ENCODE measurements around the gene ZNF138.

The ZNF138 gene

GRCh38 chr7:64875658-64876406 lies 81.6 kb downstream of the ZNF138 start:
- no peak for DNase-seq (ENCODE audit: low read depth)

GRCh38 chr7:64876792-64877713 lies 82.8 kb downstream of the ZNF138 start:
- DNase-seq (ENCODE audit: low read depth) = no peak

- no peak for DNase-seq (ENCODE audit: low read depth)
These were observed 83.7 kb downstream of the ZNF138 start for GRCh38 chr7:64877714-64878610.

- DNase-seq (ENCODE audit: low read depth) = no peak
These were observed 84.5 kb downstream of the ZNF138 start for GRCh38 chr7:64878684-64879083.

GRCh38 chr7:64879086-64879730 lies 85.0 kb downstream of the ZNF138 start:
- DNase-seq (ENCODE audit: low read depth) = no peak

GRCh38 chr7:64879800-64880199 lies 85.6 kb downstream of the ZNF138 start:
- DNase-seq (ENCODE audit: low read depth) = no peak

GRCh38 chr7:64880322-64881297 lies 86.4 kb downstream of the ZNF138 start:
- DNase-seq (ENCODE audit: low read depth) = no peak

- DNase-seq (ENCODE audit: low read depth) = no peak
These were observed 87.4 kb downstream of the ZNF138 start for GRCh38 chr7:64881461-64882287.

- DNase-seq (ENCODE audit: low read depth) = no peak
These were observed 88.3 kb downstream of the ZNF138 start for GRCh38 chr7:64882341-64883112.
